NCI-H2107 treated with DMSO at 0.1 percent for 48 hours (cell line): Measurements from ENCODE around the gene CCR6.

Experiments
- DNase-seq: peaks from one replicate; lab custom pipeline; 2025; ENCODE audit not compliant: unreplicated experiment; lab: John Stamatoyannopoulos, UW

Gene CCR6

DNA sequence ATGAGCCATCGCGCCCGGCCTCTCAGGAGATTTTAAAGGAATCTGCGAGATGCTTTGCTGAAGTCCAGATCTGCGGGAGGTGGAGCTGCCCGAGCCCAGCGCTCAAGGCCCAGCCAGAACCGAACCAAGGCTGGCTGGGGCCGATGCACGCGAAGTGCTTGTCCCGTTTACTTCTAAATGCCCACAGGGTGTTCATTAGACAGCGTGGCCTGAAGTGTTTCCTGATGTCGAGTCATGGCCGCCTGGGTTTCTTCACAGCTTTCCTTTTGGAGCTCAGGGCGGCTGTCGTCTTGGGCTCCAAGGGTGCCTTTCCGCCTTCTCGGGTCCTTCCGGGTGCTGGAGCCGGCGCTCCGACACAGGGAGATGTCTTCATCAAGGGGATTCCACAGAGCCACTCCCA lies 25.1 kb upstream of the CCR6 start:
- DNase-seq: no peak

DNA sequence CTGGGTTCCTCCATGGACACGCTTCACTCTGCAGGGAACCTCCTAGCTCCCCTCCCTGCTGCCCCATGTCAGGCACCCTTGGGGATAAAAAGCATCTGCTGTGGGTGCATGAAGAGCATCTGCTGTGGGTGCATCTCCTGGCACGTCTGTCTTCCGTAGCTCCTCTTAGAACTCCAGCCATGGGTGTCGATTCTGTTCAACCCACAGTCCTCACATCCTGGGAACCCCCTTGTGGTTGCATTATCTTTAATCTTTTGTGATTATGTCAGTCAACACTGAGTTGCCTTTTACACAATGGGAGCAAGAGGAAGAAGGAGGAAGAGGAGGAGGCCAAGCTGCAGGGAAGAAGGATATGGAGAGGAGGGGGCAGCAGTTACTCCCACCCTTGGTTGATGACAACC lies 24.1 kb upstream of the CCR6 start:
- no peak for DNase-seq

DNA sequence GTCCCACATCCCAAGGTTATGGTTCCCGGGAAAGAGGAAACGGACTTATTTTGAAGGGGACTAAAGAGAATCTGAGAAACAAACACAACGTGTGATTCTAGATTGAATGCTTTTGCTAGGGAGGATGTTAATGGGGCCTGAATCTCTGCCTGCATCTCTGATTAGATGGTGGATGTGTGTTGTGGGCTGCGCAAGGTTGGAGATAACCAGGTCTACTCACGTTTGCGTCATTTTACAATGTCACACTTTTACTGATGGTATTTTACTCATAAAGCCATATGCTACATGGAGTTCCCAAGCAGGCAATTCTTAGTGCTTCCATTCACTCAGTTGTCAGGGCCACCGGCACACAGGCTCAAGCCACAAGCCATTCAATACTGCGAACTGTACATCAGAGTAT lies 23.2 kb upstream of the CCR6 start:
- no peak for DNase-seq

GRCh38 chr6:167100241-167100674 lies 22.6 kb upstream of the CCR6 start:
- DNase-seq: no peak

- DNase-seq: no peak
These were observed 20.6 kb upstream of the CCR6 start for GRCh38 chr6:167102318-167102717.

GRCh38 chr6:167103041-167103891 lies 19.6 kb upstream of the CCR6 start:
- no peak for DNase-seq

DNA sequence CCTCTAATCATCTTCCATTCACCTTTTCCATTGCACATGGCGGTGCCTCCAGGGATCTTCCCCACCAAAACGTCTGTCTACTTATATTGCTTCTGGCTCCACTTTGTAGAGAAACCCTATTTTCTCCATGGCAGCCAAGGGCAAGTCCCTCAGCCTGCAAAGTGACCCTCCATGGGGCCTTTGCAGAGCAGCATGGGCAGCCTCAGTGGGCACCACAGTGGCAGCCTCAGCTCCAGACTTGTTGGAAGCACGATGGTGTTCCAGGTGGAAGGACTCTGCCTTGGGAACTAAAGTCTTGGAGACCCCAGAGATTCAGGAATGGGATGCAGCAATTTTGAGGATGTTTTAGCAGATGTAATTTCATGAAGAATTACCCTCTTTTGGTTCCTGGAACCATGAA lies 18.5 kb upstream of the CCR6 start:
- no peak for DNase-seq

GRCh38 chr6:167105060-167105459 lies 17.8 kb upstream of the CCR6 start:
- DNase-seq: no peak

GRCh38 chr6:167106406-167106805 lies 16.5 kb upstream of the CCR6 start:
- no peak for DNase-seq

GRCh38 chr6:167107787-167108186 lies 15.1 kb upstream of the CCR6 start:
- no peak for DNase-seq

- no peak for DNase-seq
These were observed 14.6 kb upstream of the CCR6 start for GRCh38 chr6:167108278-167108677.

DNA sequence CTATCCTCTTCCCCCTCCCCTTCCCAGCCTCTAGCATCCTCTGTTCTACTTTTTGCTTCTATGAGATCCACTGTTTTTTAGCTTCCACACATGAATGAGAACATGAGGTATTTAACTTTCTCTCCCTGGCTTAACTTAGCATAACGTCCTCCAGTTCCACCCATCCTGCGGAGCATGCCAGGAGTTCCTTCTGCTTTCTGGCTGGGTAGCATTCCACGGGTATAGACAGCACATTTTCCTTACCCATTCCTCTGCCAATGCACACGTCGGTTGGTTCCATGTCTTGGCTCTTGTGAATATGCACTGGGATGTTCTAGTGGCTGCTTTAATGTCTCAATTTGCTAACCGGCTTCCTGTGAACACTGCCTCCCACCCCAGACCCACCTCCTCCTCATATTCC lies 13.2 kb upstream of the CCR6 start:
- no peak for DNase-seq

- DNase-seq: no peak
These were observed 11.3 kb upstream of the CCR6 start for GRCh38 chr6:167111597-167111996.

GRCh38 chr6:167112421-167112820 lies 10.5 kb upstream of the CCR6 start:
- no peak for DNase-seq

DNA sequence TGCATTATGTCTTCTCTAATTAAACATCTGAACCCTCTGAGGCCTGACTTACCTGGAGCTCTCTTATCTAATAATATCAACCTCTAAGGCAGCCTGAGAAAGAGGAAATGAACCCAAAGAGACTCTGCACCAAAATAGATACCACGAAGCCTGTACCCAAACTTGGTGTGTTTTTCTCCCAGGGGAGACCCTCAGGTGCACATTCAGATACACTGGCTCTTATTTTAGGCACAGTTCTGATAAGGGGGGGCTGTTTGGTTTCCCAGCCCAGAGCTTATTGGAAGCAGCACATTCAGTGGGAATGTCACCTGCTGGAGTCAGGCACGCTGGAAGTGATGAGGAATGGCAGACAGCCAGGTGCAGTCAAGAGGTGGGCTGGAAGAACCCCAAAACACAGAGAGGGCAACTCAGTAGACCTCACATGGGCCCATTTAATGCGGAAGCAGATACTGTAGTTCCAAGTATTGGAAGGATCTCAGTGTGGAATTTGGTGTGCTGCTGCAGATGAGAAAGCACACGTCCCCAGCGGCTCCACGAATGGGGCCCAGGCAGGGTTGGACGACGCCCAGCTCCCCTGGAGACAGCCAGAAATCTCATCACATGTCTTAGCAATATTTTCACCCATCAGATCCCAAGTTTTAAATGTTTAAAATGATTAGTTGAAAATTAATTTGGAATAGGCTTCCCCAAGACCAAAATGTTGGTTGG lies 9.7 kb upstream of the CCR6 start:
- DNase-seq: no peak

DNA sequence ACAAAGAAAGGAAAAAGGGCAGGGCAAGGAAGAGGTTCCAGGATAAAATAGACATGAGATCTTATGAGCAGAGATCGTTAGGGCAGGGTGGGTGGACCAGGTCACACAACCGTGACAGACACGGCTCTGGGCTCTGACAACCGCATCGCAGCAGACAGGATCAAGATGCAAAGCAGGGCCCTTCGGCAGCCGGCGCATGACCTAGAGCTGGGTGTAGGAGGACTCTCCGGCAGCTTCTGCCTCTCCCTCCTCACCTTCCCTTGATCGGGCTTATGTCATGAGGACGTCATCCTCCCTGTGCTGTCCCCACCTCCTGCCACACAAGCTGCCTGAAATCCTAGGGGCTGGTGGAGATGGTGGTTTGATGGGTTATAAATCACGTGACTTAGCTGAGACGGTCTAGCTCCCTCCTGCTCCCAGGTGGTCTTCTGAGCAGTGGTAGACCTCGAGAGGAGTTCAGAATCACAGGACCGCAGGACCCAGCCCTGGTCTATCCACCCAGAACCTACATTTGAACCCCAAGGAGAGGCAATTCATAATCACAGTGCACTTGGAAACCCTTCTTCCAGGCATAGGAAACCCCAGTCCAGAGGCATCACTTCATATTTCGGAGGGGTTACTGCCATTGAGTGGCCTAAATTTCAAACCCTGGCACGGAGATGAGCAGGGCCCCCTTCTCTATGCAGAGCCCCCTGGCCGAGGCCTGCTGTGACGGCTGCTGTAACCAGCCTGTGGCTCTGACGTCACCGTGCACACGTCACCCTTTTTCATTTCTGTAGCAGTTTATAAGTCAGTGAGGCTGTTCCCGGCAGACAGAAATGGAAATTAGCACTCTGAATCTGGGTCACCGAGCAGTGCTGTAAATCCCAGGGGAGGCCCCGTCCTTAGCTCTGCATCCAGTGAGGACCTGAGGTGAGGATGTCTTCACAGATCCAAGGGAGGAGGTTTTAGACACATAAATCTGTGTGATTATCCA lies 8.7 kb upstream of the CCR6 start:
- no peak for DNase-seq

DNA sequence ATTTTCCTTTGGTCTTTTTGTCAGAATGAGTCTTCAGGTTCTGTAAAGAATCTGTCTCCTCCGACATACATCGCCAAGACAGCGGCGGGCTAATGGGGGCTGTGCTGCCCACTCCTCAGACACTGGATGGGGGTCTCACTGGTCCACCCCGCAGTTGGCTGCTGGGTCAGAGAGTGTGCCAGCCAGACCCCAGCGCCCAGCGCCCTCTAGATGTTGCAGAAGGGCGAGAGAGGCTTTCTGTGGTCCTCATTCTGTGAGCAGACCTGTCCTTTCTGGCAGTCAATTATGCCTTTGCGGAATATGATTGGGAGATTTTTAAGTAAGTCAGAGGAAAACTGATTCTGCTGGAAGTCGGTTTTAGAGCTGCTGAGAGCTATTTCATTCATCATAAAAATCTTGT lies 7.8 kb upstream of the CCR6 start:
- DNase-seq: no peak

DNA sequence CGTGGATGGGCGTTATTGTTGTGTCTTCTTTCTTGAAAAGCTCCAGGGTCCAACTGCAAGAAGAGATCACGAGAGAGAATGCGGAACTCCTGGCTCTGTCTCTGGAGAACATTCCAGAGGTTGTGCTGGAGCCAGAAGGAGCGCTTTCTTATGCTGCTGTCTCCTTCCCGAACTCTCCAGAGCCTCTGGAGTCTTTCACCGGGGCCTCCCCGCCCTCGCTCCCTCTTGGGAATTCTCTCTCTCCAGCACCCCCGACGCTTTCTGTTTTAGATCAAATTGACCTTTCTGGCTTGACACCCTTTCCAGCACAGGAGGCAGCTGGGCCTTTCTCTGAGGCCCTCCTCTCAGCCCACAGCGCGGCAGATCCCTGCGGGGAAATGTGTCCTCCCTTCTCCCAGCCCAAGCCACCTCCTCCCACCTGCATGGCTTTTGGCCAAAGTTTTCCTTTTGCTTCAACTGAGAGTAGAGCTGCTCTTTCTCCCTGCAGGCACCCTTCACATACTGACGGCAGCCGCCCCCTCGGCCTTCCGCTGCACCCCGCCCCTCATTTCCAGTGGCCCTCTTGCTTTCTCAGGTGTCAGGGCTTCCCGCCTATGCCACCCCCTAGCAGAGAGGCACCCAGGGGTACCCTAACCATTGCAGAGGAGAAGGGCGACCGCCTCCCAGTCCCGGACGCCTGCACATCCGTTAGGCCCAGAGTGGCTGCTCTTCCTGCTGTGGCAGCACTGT lies 6.6 kb upstream of the CCR6 start:
- peak; percentile 39 for DNase-seq

- no peak for DNase-seq
These were observed 6.1 kb upstream of the CCR6 start for GRCh38 chr6:167116838-167117228.

DNA sequence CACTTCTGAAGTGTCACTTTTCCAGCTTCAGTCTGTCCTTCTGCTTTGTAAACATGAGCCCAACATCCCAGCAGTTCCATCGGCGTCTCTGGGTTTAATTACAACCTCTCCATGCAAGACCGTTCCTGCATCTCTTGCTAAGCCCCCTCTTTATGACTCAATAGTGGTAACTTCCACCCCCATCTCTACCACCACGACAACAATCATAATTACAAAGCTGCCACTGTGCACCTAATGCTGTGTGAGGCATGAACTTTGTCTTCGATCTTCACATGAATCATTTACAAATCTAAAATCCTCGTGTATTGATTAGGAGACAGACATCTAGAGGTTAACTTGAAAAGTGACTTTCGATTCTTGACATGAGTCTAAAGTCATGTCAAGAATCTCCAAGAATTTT lies 4.9 kb upstream of the CCR6 start:
- no peak for DNase-seq

DNA sequence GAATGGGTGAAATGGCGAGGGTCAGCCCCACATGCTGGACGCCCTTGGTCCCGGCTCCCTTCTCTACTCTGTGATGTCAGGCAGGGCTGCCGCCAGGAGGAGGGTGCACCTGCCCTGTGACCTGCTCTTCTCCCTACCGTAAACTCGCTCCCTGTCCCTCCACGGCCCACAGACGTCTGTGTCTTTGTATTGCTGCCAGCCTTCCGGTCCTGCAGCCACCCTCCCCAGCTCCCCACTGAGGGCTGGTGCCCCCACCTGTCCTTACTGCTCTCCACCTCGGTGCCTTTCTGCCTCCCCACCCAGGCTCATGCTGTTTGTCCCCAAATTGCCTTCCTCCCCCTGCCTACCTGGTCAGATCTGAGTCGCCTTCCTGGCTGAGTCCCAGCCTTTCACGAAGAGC lies 4.1 kb upstream of the CCR6 start:
- no peak for DNase-seq
